ENCODE measurements around the gene SUPT7L. TPM values are rescaled to one million over a fixed set of nuclear protein-coding genes. Genes with fewer than 3 reads are reported as not detected.

Gene SUPT7L
- total and polyA plus RNA-seq, 4 donors, result 9.6 to 14.6 (median 11.5) TPM

DNA sequence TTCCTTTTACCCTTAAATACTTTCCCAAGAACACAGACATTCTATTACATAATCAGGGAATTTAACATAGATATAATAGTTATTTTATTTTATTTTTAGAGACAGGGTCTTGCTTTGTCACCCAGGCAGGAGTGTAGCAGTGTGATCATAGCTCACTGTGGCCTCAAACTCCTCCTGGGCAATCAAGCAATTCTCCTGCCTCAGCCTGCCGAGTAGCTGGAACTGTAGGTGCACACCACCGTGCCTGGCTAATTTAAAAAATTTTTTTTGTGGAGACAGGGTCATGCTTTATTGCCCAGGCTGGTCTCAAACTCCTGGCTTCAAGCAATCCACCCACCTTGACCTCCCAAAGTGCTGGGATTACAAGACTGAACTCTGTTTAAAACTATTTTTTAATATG is 45.9 kb upstream of the SUPT7L start:
- TF ChIP-seq, protein P1, sequence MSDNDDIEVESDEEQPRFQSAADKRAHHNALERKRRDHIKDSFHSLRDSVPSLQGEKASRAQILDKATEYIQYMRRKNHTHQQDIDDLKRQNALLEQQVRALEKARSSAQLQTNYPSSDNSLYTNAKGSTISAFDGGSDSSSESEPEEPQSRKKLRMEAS (IDR thresholded peaks at IDR 0.05), result no peak
- TF ChIP-seq RAD21 (IDR thresholded peaks at IDR 0.05) (no peak), RXRA (IDR thresholded peaks at IDR 0.05) (no peak), NR2F2 (IDR thresholded peaks at IDR 0.05) (no peak), JUND (IDR thresholded peaks at IDR 0.05) (no peak), HNF4G (IDR thresholded peaks at IDR 0.05) (no peak)
- TF ChIP-seq, protein P2, sequence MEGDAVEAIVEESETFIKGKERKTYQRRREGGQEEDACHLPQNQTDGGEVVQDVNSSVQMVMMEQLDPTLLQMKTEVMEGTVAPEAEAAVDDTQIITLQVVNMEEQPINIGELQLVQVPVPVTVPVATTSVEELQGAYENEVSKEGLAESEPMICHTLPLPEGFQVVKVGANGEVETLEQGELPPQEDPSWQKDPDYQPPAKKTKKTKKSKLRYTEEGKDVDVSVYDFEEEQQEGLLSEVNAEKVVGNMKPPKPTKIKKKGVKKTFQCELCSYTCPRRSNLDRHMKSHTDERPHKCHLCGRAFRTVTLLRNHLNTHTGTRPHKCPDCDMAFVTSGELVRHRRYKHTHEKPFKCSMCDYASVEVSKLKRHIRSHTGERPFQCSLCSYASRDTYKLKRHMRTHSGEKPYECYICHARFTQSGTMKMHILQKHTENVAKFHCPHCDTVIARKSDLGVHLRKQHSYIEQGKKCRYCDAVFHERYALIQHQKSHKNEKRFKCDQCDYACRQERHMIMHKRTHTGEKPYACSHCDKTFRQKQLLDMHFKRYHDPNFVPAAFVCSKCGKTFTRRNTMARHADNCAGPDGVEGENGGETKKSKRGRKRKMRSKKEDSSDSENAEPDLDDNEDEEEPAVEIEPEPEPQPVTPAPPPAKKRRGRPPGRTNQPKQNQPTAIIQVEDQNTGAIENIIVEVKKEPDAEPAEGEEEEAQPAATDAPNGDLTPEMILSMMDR (IDR thresholded peaks at IDR 0.05; ENCODE audit: low read depth, low read length, missing input control), result no peak
- no peak overlapping the region for H3K4me3 ChIP-seq (ENCODE audit: low read depth in 1 of 3, low read length in 3 of 3)
- DNase-seq (ENCODE audit: low spot score), result no peak
- H3K27ac ChIP-seq (ENCODE audit: low read depth in 1 of 2, low read length in 2 of 2), result no peak overlapping the region
- H3K27me3 ChIP-seq (ENCODE audit: control insufficient read depth in 4 of 4, insufficient read depth in 4 of 4, low read length in 3 of 4), result no peaks in the 10 kb centered on the region
- H3K9ac ChIP-seq (ENCODE audit: low read depth in 1 of 2, low read length in 2 of 2), result no peak overlapping the region
- 79% methylated on average over 2 of the region's 2 CpGs for WGBS
- no peaks in the 10 kb centered on the region for H3K9me3 ChIP-seq (ENCODE audit: control insufficient read depth in 4 of 4, low read length in 3 of 4)
- H3K4me1 ChIP-seq (ENCODE audit: control insufficient read depth in 4 of 4, insufficient read depth in 4 of 4, low read length in 3 of 4), result peaks cover 0 to 2% (median 0%) of the 10 kb centered on the region in 4 donors
- H3K36me3 ChIP-seq (ENCODE audit: control insufficient read depth in 4 of 4, insufficient read depth in 3 of 4, low read depth in 1 of 4, low read length in 3 of 4), result no peaks in the 10 kb centered on the region

- DNase-seq (ENCODE audit: low spot score), result no peak
- TF ChIP-seq NR2F2 (IDR thresholded peaks at IDR 0.05) (no peak), RAD21 (IDR thresholded peaks at IDR 0.05) (no peak), ATF3 (IDR thresholded peaks at IDR 0.05) (no peak), HNF4G (IDR thresholded peaks at IDR 0.05) (no peak), EGR1 (IDR thresholded peaks at IDR 0.05; ENCODE audit: low read depth in 2 of 2) (no peak), TAF1 (conservative IDR thresholded peaks at IDR 0.05) (no peak), SP1 (IDR thresholded peaks at IDR 0.05) (no peak), GABPA (IDR thresholded peaks at IDR 0.05 in 1 of 2, conservative IDR thresholded peaks at IDR 0.05 in 1 of 2) (no peak)
- Histone ChIP-seq H3K9me3 (ENCODE audit: control insufficient read depth in 4 of 4, low read length in 3 of 4) (no peaks in the 10 kb centered on the region), H3K36me3 (ENCODE audit: control insufficient read depth in 4 of 4, insufficient read depth in 3 of 4, low read depth in 1 of 4, low read length in 3 of 4) (no peaks in the 10 kb centered on the region), H3K27me3 (ENCODE audit: control insufficient read depth in 4 of 4, insufficient read depth in 4 of 4, low read length in 3 of 4) (no peaks in the 10 kb centered on the region), H3K9ac (ENCODE audit: low read depth in 1 of 2, low read length in 2 of 2) (no peak overlapping the region), H3K4me1 (ENCODE audit: control insufficient read depth in 4 of 4, insufficient read depth in 4 of 4, low read length in 3 of 4) (peaks cover 0 to under 1% (median 0%) of the 10 kb centered on the region in 4 donors), H3K27ac (ENCODE audit: low read depth in 1 of 2, low read length in 2 of 2) (no peak overlapping the region), H3K4me3 (ENCODE audit: low read depth in 1 of 3, low read length in 3 of 3) (no peak overlapping the region)
- WGBS, result 88% methylated on average over 3 of the region's 3 CpGs
Observed at GRCh38 chr2:27708666-27709065, 45.3 kb upstream of the SUPT7L start.

DNA sequence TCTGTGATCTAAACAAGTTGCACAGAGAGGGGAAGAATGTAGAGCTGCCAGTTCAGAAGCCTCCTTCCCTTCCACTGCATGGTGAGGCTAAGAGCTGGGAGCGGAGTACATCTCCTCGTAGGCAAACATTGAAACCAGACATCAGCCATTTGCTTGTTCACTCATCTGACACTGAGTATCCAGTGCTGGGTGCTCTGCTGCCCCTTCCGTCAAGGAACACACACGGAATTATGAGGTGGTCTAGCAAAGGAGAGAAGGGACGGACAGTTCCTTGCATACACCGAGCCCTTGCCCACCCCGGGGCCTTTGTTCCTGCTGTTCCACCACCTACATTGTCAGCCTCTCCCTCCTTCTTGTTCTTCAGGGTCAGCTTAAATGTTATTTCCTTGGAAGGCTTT is 44.8 kb upstream of the SUPT7L start:
- 91% methylated on average over 7 of the region's 7 CpGs for WGBS
- H3K9me3 ChIP-seq (ENCODE audit: control insufficient read depth in 4 of 4, low read length in 3 of 4), result no peaks in the 10 kb centered on the region
- H3K27ac ChIP-seq (ENCODE audit: low read depth in 1 of 2, low read length in 2 of 2), result no peak overlapping the region
- no peak for TF ChIP-seq REST (IDR thresholded peaks at IDR 0.05)
- no peak for TF ChIP-seq RAD21 (IDR thresholded peaks at IDR 0.05)
- TF ChIP-seq, protein P1 (IDR thresholded peaks at IDR 0.05), result no peak
- TF ChIP-seq, protein P3, sequence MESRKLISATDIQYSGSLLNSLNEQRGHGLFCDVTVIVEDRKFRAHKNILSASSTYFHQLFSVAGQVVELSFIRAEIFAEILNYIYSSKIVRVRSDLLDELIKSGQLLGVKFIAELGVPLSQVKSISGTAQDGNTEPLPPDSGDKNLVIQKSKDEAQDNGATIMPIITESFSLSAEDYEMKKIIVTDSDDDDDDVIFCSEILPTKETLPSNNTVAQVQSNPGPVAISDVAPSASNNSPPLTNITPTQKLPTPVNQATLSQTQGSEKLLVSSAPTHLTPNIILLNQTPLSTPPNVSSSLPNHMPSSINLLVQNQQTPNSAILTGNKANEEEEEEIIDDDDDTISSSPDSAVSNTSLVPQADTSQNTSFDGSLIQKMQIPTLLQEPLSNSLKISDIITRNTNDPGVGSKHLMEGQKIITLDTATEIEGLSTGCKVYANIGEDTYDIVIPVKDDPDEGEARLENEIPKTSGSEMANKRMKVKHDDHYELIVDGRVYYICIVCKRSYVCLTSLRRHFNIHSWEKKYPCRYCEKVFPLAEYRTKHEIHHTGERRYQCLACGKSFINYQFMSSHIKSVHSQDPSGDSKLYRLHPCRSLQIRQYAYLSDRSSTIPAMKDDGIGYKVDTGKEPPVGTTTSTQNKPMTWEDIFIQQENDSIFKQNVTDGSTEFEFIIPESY (IDR thresholded peaks at IDR 0.05), result no peak
- TF ChIP-seq YY1 (IDR thresholded peaks at IDR 0.05), result no peak
- no peak for TF ChIP-seq EGR1 (IDR thresholded peaks at IDR 0.05; ENCODE audit: low read depth in 2 of 2)
- TF ChIP-seq, protein P2 (IDR thresholded peaks at IDR 0.05; ENCODE audit: low read depth, low read length, missing input control), result no peak
- no peaks in the 10 kb centered on the region for H3K36me3 ChIP-seq (ENCODE audit: control insufficient read depth in 4 of 4, insufficient read depth in 3 of 4, low read depth in 1 of 4, low read length in 3 of 4)
- no peaks in the 10 kb centered on the region for H3K27me3 ChIP-seq (ENCODE audit: control insufficient read depth in 4 of 4, insufficient read depth in 4 of 4, low read length in 3 of 4)
- no peak for DNase-seq (ENCODE audit: low spot score)
- H3K9ac ChIP-seq (ENCODE audit: low read depth in 1 of 2, low read length in 2 of 2), result no peak overlapping the region
- H3K4me3 ChIP-seq (ENCODE audit: low read depth in 1 of 3, low read length in 3 of 3), result no peak overlapping the region
- H3K4me1 ChIP-seq (ENCODE audit: control insufficient read depth in 4 of 4, insufficient read depth in 4 of 4, low read length in 3 of 4), result peaks cover 0 to 2% (median 0%) of the 10 kb centered on the region in 4 donors
